ENCODE data around the gene AKNA.

- TF ChIP-seq USF2 (IDR thresholded peaks at IDR 0.05; ENCODE audit: low read length) (no peak), CTCF (IDR thresholded peaks at IDR 0.05; ENCODE audit: control extremely low read depth in 1 of 3, insufficient read depth in 1 of 3, low read depth in 1 of 3, low read length in 3 of 3) (no peak), EGR1 (IDR thresholded peaks at IDR 0.05; ENCODE audit: borderline replicate concordance, low read depth, low read length) (no peak), EP300 (IDR thresholded peaks at IDR 0.05; ENCODE audit: borderline replicate concordance in 1 of 2, low read depth in 2 of 2, low read length in 2 of 2) (no peak)
Measured at GRCh38 chr9:114408645-114409044, 20.9 kb upstream of the AKNA start.
